Measurements from ENCODE around the gene RTKN. TPM values are rescaled to one million over a fixed set of nuclear protein-coding genes. Genes with fewer than 3 reads are reported as not detected.
A peak's percentile ranks its signal among the peaks of the same experiment; 100 is the strongest.

The RTKN gene
- total RNA-seq, 1 donor = 14.1 TPM

- H3K4me1 ChIP-seq (ENCODE audit: insufficient read depth, low read length) = peaks cover 29% of the 10 kb centered on the region
- H3K27me3 ChIP-seq (ENCODE audit: insufficient read depth, low read length) = no peaks in the 10 kb centered on the region
- TF ChIP-seq CTCF (IDR thresholded peaks at IDR 0.05; ENCODE audit: extremely low read depth, low read depth, low read length) = no peak
- DNase-seq (ENCODE audit: insufficient read length, low spot score, missing footprints) = peak; percentile 91
- peak overlapping the region; percentile 99 for H3K4me2 ChIP-seq (ENCODE audit: insufficient read depth, low read length)
- H3K27ac ChIP-seq (ENCODE audit: low read depth, low read length) = peak overlapping the region; percentile 68
- no peaks in the 10 kb centered on the region for H4K20me1 ChIP-seq (ENCODE audit: insufficient read depth, low read length)
- peak overlapping the region; percentile 63 for H2AFZ ChIP-seq (ENCODE audit: low read length)
- peak overlapping the region; percentile 96 for H3K4me3 ChIP-seq (ENCODE audit: insufficient read depth, low read length)
- peaks cover 27% of the 10 kb centered on the region for H3K36me3 ChIP-seq (ENCODE audit: insufficient read depth, low read length)
- H3K79me2 ChIP-seq (ENCODE audit: insufficient read depth, low read length) = peaks cover 37% of the 10 kb centered on the region
- H3K9me3 ChIP-seq (ENCODE audit: low read depth, low read length) = no peaks in the 10 kb centered on the region
Measured at GRCh38 chr2:74458938-74459363, 17.2 kb upstream of the RTKN start.

- Histone ChIP-seq H3K27me3 (ENCODE audit: insufficient read depth, low read length) (peaks cover 1% of the 10 kb centered on the region), H3K4me3 (ENCODE audit: insufficient read depth, low read length) (peak within 1 kb of the TSS; percentile 96), H3K36me3 (ENCODE audit: insufficient read depth, low read length) (peaks cover 27% of the 10 kb centered on the region), H3K9me3 (ENCODE audit: low read depth, low read length) (no peaks in the 10 kb centered on the region), H2AFZ (ENCODE audit: low read length) (peak within 1 kb of the TSS; percentile 88), H3K4me1 (ENCODE audit: insufficient read depth, low read length) (peaks cover 27% of the 10 kb centered on the region), H3K79me2 (ENCODE audit: insufficient read depth, low read length) (peaks cover 35% of the 10 kb centered on the region), H3K27ac (ENCODE audit: low read depth, low read length) (peak within 1 kb of the TSS; percentile 78), H4K20me1 (ENCODE audit: insufficient read depth, low read length) (no peaks in the 10 kb centered on the region), H3K4me2 (ENCODE audit: insufficient read depth, low read length) (peak within 1 kb of the TSS; percentile 99)
- no peak for TF ChIP-seq CTCF (IDR thresholded peaks at IDR 0.05; ENCODE audit: extremely low read depth, low read depth, low read length)
- peak; percentile 99 for DNase-seq (ENCODE audit: insufficient read length, low spot score, missing footprints)
Measured at GRCh38 chr2:74458132-74458937, 16.6 kb upstream of the RTKN start, which contains the start of gene WBP1. Gene WBP1 (plus strand): TSS chr2:74458438. CDS start chr2:74458603, 165 bp downstream.

GRCh38 chr2:74457549-74458131, 15.9 kb upstream of the RTKN start:
- peak overlapping the region; percentile 87 for H3K4me3 ChIP-seq (ENCODE audit: insufficient read depth, low read length)
- no peaks in the 10 kb centered on the region for H3K9me3 ChIP-seq (ENCODE audit: low read depth, low read length)
- H3K36me3 ChIP-seq (ENCODE audit: insufficient read depth, low read length) = peaks cover 20% of the 10 kb centered on the region
- peak overlapping the region; percentile 78 for H3K27ac ChIP-seq (ENCODE audit: low read depth, low read length)
- no peak for TF ChIP-seq CTCF (IDR thresholded peaks at IDR 0.05; ENCODE audit: extremely low read depth, low read depth, low read length)
- peaks cover 28% of the 10 kb centered on the region for H3K79me2 ChIP-seq (ENCODE audit: insufficient read depth, low read length)
- no peak for DNase-seq (ENCODE audit: insufficient read length, low spot score, missing footprints)
- H3K27me3 ChIP-seq (ENCODE audit: insufficient read depth, low read length) = peaks cover 3% of the 10 kb centered on the region
- no peaks in the 10 kb centered on the region for H4K20me1 ChIP-seq (ENCODE audit: insufficient read depth, low read length)
- H3K4me1 ChIP-seq (ENCODE audit: insufficient read depth, low read length) = peaks cover 24% of the 10 kb centered on the region
- H2AFZ ChIP-seq (ENCODE audit: low read length) = peak overlapping the region; percentile 88
- H3K4me2 ChIP-seq (ENCODE audit: insufficient read depth, low read length) = peak overlapping the region; percentile 99

- Histone ChIP-seq H3K79me2 (ENCODE audit: insufficient read depth, low read length) (peaks cover 23% of the 10 kb centered on the region), H2AFZ (ENCODE audit: low read length) (peak overlapping the region; percentile 80), H3K9me3 (ENCODE audit: low read depth, low read length) (no peaks in the 10 kb centered on the region), H4K20me1 (ENCODE audit: insufficient read depth, low read length) (no peaks in the 10 kb centered on the region), H3K4me3 (ENCODE audit: insufficient read depth, low read length) (peak overlapping the region; percentile 87), H3K27me3 (ENCODE audit: insufficient read depth, low read length) (peaks cover 3% of the 10 kb centered on the region), H3K4me1 (ENCODE audit: insufficient read depth, low read length) (peaks cover 24% of the 10 kb centered on the region), H3K4me2 (ENCODE audit: insufficient read depth, low read length) (peak overlapping the region; percentile 99), H3K36me3 (ENCODE audit: insufficient read depth, low read length) (peaks cover 15% of the 10 kb centered on the region), H3K27ac (ENCODE audit: low read depth, low read length) (peak overlapping the region; percentile 24)
- peak; percentile 85 for DNase-seq (ENCODE audit: insufficient read length, low spot score, missing footprints)
- TF ChIP-seq CTCF (IDR thresholded peaks at IDR 0.05; ENCODE audit: extremely low read depth, low read depth, low read length) = no peak
Measured at GRCh38 chr2:74457129-74457548, 15.4 kb upstream of the RTKN start.
